Measurements from ENCODE around the gene PHACTR3. TPM values are rescaled to one million over a fixed set of nuclear protein-coding genes. Genes with fewer than 3 reads are reported as not detected.

Gene PHACTR3
- total RNA-seq, 1 experiment from 2014 or later: 0.63 TPM

GRCh38 chr20:59776059-59776603 is 171.8 kb downstream of the PHACTR3 start:
- DNase-seq (ENCODE audit: low read depth): no peak

- DNase-seq (ENCODE audit: low read depth): no peak
Observed at GRCh38 chr20:59776626-59777330, 172.4 kb downstream of the PHACTR3 start.

DNA sequence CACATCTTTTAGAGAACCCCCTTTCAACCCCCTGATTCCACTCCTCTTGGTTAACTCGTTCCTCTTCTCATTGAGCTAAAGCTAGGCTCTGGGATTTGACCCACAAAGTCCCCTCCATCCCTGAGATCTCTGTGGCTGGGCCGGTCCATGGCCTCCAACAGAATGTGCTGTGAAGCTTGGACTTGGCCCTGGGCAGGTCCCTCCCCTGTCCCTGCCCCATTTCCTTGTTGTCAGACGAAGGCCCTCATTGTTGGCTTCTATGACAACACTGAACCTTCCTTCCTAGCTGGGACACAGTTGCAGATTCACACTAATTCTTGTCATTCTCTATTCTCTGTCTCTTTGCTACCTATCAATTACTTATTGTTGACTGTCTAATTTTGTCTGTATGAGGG is 173.0 kb downstream of the PHACTR3 start:
- DNase-seq (ENCODE audit: low read depth): no peak

DNA sequence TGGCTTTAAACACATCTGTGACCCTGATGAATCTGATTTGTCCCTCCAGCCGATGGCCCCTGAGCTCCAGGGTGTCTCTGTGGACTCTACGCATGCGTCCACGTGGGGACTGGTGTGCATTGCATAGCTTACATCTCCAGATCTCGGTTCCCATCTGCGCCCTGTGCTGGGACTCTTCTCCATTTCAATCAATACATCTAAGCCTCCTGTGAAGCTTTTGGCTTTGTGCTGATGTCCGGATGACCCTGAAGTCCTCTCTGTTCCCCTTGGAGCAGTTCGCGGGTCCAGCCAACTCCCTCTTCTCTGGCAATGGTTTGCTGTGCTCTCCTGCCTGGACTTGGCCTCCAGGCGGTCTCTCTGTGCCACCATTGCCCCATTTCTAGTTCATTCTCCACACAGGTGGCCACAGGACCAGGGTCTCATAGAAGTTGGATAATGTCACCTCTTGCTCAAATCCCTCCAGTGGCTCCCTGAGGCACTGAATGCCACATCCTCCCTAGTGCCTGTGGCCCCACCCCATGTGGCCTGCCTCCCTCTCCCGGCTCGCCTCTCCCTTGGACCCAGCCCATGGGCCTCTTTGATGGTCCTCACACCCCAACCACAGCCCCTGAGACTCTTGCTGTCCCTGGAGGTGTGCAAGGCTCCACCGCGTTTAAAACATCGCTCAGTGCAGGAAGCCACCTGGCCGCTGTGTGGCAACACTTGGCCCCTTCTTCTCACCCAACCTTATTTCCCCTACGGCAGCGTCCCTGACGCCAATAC is 173.7 kb downstream of the PHACTR3 start:
- DNase-seq (ENCODE audit: low read depth): no peak

GRCh38 chr20:59778615-59779200 is 174.4 kb downstream of the PHACTR3 start:
- no peak for DNase-seq (ENCODE audit: low read depth)

DNA sequence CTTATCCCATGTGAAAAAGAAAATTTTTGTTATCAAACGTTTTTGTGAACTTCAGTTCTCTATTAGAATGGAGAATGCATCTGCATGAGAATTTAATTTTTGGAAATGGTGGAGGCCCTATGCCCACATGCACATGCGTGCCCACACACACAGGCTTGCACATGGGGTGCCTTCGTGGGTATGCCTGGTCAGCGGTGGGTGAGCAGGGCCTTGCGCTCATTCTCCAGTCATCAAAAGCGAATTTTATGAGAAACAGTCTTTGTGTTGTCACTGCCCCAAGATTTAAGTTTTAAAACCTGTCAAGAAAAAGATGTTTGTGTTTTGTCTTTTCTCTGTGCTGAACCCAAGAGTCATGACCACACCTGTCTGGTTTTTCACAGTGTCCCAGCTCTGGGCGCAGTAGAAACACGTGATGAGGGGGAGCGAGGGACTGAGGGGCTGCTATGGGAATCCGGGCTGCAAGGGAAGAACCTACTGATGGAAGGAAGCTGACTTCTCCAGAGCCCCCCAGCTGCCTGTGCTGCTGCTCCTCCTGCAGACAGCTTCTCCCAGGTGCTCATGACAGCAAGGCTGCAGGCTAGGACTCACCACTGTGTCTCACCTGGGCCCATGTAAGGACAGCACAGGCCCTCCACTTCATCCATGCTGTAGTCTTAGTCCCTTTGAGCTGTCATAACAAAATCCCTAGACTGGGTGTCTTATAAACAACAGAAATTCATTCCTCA is 175.5 kb downstream of the PHACTR3 start:
- no peak for DNase-seq (ENCODE audit: low read depth)

DNA sequence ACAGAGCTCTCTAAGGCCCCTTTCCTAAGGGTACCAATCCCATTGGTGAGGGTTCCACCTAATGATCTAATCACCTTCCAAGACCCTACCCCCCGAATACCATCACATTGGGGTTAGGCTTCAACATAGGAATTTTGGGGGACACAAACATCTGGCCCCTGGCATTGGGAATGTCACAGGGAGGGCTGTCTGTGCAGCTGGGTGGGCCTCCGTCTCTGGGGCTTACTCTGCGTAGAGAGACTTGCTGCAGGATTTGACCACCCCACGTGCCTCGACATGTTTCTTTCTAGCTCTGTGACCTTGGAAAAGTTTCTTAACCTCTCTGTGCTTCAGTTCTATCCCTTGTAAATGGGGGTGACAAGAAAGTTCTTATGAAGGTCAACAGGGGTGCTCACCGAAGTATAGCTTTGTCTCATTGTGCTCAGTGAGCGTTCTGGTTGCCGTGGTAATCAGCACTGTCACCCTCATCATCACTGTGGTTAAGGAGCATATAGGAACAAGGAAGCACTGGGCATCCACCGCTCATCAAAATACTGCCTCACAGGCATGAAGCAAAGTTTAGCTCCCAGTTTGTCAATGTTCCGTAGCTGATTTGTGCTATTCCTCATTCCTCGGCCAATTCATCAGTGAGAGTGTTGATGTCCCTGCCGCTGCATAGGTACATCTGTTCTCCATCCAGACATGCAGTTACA is 176.3 kb downstream of the PHACTR3 start:
- no peak for DNase-seq (ENCODE audit: low read depth)

- no peak for DNase-seq (ENCODE audit: low read depth)
Observed at GRCh38 chr20:59781226-59781625, 176.9 kb downstream of the PHACTR3 start.

DNA sequence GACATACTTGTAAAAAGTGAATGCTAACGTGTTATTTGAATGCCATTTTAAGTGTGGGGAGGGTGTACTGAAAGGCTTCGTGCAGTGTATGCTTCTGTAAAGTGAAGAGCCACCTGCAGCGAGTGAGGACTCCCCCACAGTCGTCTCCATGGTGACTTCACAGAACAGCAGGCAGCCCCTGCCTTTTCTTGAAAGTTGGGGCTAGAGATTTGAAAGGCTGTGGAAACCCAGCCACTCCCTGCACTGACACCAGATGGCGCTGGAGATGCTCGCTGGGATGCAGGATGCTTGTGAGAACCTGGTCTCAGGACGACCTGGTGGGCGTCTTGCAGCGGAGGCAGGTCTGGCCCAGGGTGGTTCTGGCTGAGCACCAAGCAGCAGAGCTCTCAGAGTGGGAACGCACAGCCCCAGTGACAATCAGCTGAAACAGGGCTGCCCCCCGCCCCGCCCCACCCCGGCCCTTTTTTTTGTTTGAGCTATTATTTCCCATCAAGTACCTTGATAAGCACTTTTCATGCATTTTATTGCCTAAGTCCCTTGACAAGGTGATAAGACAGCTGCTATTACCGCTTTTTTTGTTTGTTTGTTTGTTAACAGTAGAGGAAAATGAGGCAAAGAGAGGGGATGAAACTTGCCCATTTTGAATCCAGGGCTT is 178.8 kb downstream of the PHACTR3 start:
- peak; percentile 23 for DNase-seq (ENCODE audit: low read depth)

GRCh38 chr20:59783641-59784010 is 179.3 kb downstream of the PHACTR3 start:
- no peak for DNase-seq (ENCODE audit: low read depth)

GRCh38 chr20:59784365-59784764 is 180.0 kb downstream of the PHACTR3 start:
- no peak for DNase-seq (ENCODE audit: low read depth)

- no peak for DNase-seq (ENCODE audit: low read depth)
Observed at GRCh38 chr20:59784791-59785668, 180.7 kb downstream of the PHACTR3 start.

- no peak for DNase-seq (ENCODE audit: low read depth)
Observed at GRCh38 chr20:59785669-59785959, 181.3 kb downstream of the PHACTR3 start.

- no peak for DNase-seq (ENCODE audit: low read depth)
Observed at GRCh38 chr20:59785986-59786795, 181.9 kb downstream of the PHACTR3 start.

GRCh38 chr20:59786801-59787537 is 182.6 kb downstream of the PHACTR3 start:
- no peak for DNase-seq (ENCODE audit: low read depth)

DNA sequence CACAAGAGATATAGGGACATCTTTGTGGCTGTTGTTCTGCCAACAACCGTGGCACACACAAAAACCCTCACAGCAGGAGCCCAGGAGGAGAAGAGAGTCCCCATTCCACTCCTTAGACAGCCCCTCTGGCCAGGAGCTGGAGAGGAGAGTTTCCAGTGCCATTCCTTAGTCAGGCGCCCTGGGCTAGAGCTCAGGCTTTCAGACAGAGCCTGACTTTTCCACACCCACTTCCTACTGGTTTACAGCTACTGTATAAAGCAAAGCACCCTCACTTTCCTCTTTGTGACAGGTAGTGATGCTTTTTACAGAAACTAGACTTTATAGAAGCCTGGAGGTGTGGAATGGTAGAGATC is 183.2 kb downstream of the PHACTR3 start:
- DNase-seq (ENCODE audit: low read depth): no peak

- no peak for DNase-seq (ENCODE audit: low read depth)
Observed at GRCh38 chr20:59788196-59788735, 183.9 kb downstream of the PHACTR3 start.

- DNase-seq (ENCODE audit: low read depth): no peak
Observed at GRCh38 chr20:59788811-59789397, 184.6 kb downstream of the PHACTR3 start.
